Panc1 (cell line): Measurements from ENCODE around the gene OR52K2. TPM values are rescaled to one million over a fixed set of nuclear protein-coding genes. Genes with fewer than 3 reads are reported as not detected.

ENCODE experiments used
- ATAC-seq: fragments of 200-7000 bp; cut with Tn5 transposase; 2 replicates; pipeline ENCODE4 v1.9.1; 2020; ENCODE audit warnings: mild to moderate bottlenecking, moderate library complexity
- BruUV-seq: library from RNA; stranded (reverse); fragments of 400-500 nt; replicated peaks from 2 replicates; lab custom pipeline; 2021; lab: Mats Ljungman, UMichigan
- CTCF ChIA-PET: fragments of 300-600 bp; sonication (Branson Sonifier 250); formaldehyde crosslinking; loops from one replicate; lab custom pipeline; 2022; ENCODE audit warnings: antibody characterized with exemption; lab: Charles Lee
- POLR2A ChIA-PET: fragments of 300-600 bp; sonication (Branson Sonifier 250); formaldehyde crosslinking; loops from one replicate; lab custom pipeline; 2022; ENCODE audit warnings: antibody characterized with exemption; lab: Charles Lee
- DNase-seq: peaks from one replicate; pipeline ENCODE4 v3.0.0-alpha.2; 2010; ENCODE audit warnings: low read depth, low spot score
- H3K27ac ChIP-seq: 2 replicates; pipeline ENCODE4 v1.5.1; 2011; ENCODE audit warnings: mild to moderate bottlenecking, low read length, inconsistent platforms
- H3K27me3 ChIP-seq: fragments of 200-500 bp; sonication (Bioruptor generic); 2 replicates; pipeline ENCODE4 v1.6.0; 2014; ENCODE audit warnings: low read length, inconsistent platforms; ENCODE audit not compliant: control insufficient read depth, insufficient read depth
- H3K36me3 ChIP-seq: fragments of 200-500 bp; sonication (Bioruptor generic); 2 replicates; pipeline ENCODE4 v1.5.1; 2014; ENCODE audit warnings: inconsistent platforms, mild to moderate bottlenecking, low read length, moderate library complexity; ENCODE audit not compliant: control insufficient read depth, insufficient read depth
- H3K4me1 ChIP-seq: 2 replicates; pipeline ENCODE4 v1.5.1; 2011; ENCODE audit warnings: inconsistent platforms, mild to moderate bottlenecking, low read length, moderate library complexity; ENCODE audit not compliant: control insufficient read depth, insufficient read depth
- H3K4me3 ChIP-seq, 2 experiments: 2 replicates each; pipeline ENCODE4 v1.5.1; 2011 to 2012; ENCODE audit warnings: low read depth in 2 of 2, low read length in 2 of 2, mild to moderate bottlenecking in 2 of 2, inconsistent platforms in 1 of 2, moderate library complexity in 1 of 2
- H3K9me3 ChIP-seq: fragments of 200-500 bp; sonication (Bioruptor generic); 2 replicates; pipeline ENCODE4 v1.5.1; 2014; ENCODE audit warnings: low read depth, mild to moderate bottlenecking, inconsistent platforms, low read length, moderate library complexity; ENCODE audit not compliant: control insufficient read depth, insufficient read depth
- CTCF ChIP-seq: fragments of 450-650 bp; IDR thresholded peaks from 2 replicates; pipeline ENCODE4 v1.5.1; 2017; ENCODE audit warnings: mild to moderate bottlenecking
- POLR2AphosphoS5 ChIP-seq: IDR thresholded peaks from 2 replicates; pipeline ENCODE4 v1.6.1; 2012; ENCODE audit warnings: mild to moderate bottlenecking, low read depth, low read length, moderate library complexity
- REST ChIP-seq, 2 experiments: IDR thresholded peaks; 2 replicates each; pipeline ENCODE4 v1.6.1; 2011 to 2012; ENCODE audit warnings: low read depth in 2 of 2, control low read depth in 1 of 2, low read length in 1 of 2, mild to moderate bottlenecking in 1 of 2, moderate library complexity in 1 of 2; ENCODE audit not compliant: insufficient read depth in 1 of 2
- SIN3A ChIP-seq: IDR thresholded peaks from 2 replicates; pipeline ENCODE4 v1.6.1; 2012; ENCODE audit warnings: low read depth, mild to moderate bottlenecking, low read length, moderate library complexity, borderline replicate concordance; ENCODE audit not compliant: insufficient read depth
- TCF7L2 ChIP-seq: IDR thresholded peaks from 2 replicates; pipeline ENCODE4 v1.6.1; 2011; ENCODE audit warnings: mild to moderate bottlenecking, low read depth, low read length, inconsistent platforms
- in situ Hi-C: cut with HindIII; loops from 2 replicates; pipeline ENCODE4 v1.10.0; 2016; ENCODE audit warnings: low sequenced_read_pairs, low pct_unique_long_range_greater_than_20kb
- intact Hi-C: fragments of 100-400 bp; cut with micrococcal nuclease; formaldehyde crosslinking; loops from one replicate; pipeline ENCODE4 v1.10.0; 2022; ENCODE audit not compliant: unreplicated experiment
- total RNA-seq: library from RNA; stranded (reverse); gene quantifications from one replicate; pipeline ENCODE4 v1.2.1, GENCODE V29; 2021; ENCODE audit not compliant: unreplicated experiment

The OR52K2 gene
- total RNA-seq, 1 experiment from 2014 or later: not detected

- POLR2A ChIA-PET: no interaction called here
- CTCF ChIA-PET: no interaction called here
- Histone ChIP-seq H3K4me1 (no peaks in the 10 kb centered on the region), H3K27ac (no peak overlapping the region), H3K27me3 (no peaks in the 10 kb centered on the region; the same call in 1 of the 2 replicates), H3K36me3 (no peaks in the 10 kb centered on the region), H3K9me3 (no peaks in the 10 kb centered on the region), H3K4me3 (no peak overlapping the region)
- TF ChIP-seq TCF7L2 (no peak), REST (IDR thresholded peaks at IDR 0.05; ENCODE audit: insufficient read depth in 1 of 2, low read depth in 2 of 2, low read length in 1 of 2) (no peak), CTCF (no peak), POLR2AphosphoS5 (no peak), SIN3A (no peak)
- DNase-seq (no peak), ATAC-seq (no peak)
- no TSS peak for BruUV-seq
- in situ Hi-C loops (no loop called here), intact Hi-C loops (no loop called here)
Observed at GRCh38 chr11:4433856-4434255, 15.2 kb upstream of the OR52K2 start.

GRCh38 chr11:4436411-4436810, 12.7 kb upstream of the OR52K2 start:
- Histone ChIP-seq H3K27ac (no peak overlapping the region), H3K4me3 (no peak overlapping the region), H3K9me3 (no peaks in the 10 kb centered on the region), H3K36me3 (no peaks in the 10 kb centered on the region), H3K27me3 (no peaks in the 10 kb centered on the region), H3K4me1 (no peaks in the 10 kb centered on the region)
- in situ Hi-C loops: no loop called here
- ChIA-PET POLR2A (no interaction called here), CTCF (no interaction called here)
- no peak for ATAC-seq
- BruUV-seq: no TSS peak
- TF ChIP-seq POLR2AphosphoS5 (no peak), SIN3A (no peak), CTCF (no peak), REST (IDR thresholded peaks at IDR 0.05; ENCODE audit: insufficient read depth in 1 of 2, low read depth in 2 of 2, low read length in 1 of 2) (no peak), TCF7L2 (no peak)
- intact Hi-C loops: no loop called here
- no peak for DNase-seq
